Astrocyte (in vitro differentiated cells and primary cell): ENCODE data around the gene NLRP6. TPM values are rescaled to one million over a fixed set of nuclear protein-coding genes. Genes with fewer than 3 reads are reported as not detected.
A peak's percentile ranks its signal among the peaks of the same experiment; 100 is the strongest.

Experiments used
- DNase-seq: peaks from one replicate; pipeline ENCODE4 v3.0.0-alpha.2; 2010; ENCODE audit warnings: low read depth
- FAIRE-seq: peaks from 2 replicates; lab custom pipeline; 2011; peaks lifted over from hg19 to GRCh38; lab: Jason Lieb, UNC
- H2AFZ ChIP-seq: 2 replicates; pipeline ENCODE4 v1.6.0; 2012; ENCODE audit warnings: low read depth, low read length, inconsistent platforms
- H3K27ac ChIP-seq: 2 replicates; pipeline ENCODE4 v1.5.1; 2011; ENCODE audit warnings: low read depth, low read length, inconsistent platforms
- H3K27me3 ChIP-seq: 2 replicates; pipeline ENCODE4 v1.6.0; 2011; ENCODE audit warnings: low read length, inconsistent platforms; ENCODE audit not compliant: insufficient read depth
- H3K36me3 ChIP-seq: 2 replicates; pipeline ENCODE4 v1.5.1; 2011; ENCODE audit warnings: low read length, inconsistent platforms; ENCODE audit not compliant: insufficient read depth
- H3K4me1 ChIP-seq: 2 replicates; pipeline ENCODE4 v1.5.1; 2011; ENCODE audit warnings: low read length, inconsistent platforms; ENCODE audit not compliant: insufficient read depth
- H3K4me2 ChIP-seq: 2 replicates; pipeline ENCODE4 v1.6.0; 2012; ENCODE audit warnings: low read length, inconsistent platforms
- H3K4me3 ChIP-seq: 2 replicates; pipeline ENCODE4 v1.5.1; 2011; ENCODE audit warnings: low read depth, mild to moderate bottlenecking, low read length, inconsistent platforms; ENCODE audit not compliant: insufficient read depth
- H3K79me2 ChIP-seq: 2 replicates; pipeline ENCODE4 v1.6.0; 2012; ENCODE audit warnings: mild to moderate bottlenecking, low read length, inconsistent platforms; ENCODE audit not compliant: insufficient read depth
- H3K9ac ChIP-seq: 2 replicates; pipeline ENCODE4 v1.6.0; 2012; ENCODE audit warnings: mild to moderate bottlenecking, low read length, inconsistent platforms
- H3K9me3 ChIP-seq: 2 replicates; pipeline ENCODE4 v1.5.1; 2012; ENCODE audit warnings: low read depth, mild to moderate bottlenecking, low read length, inconsistent platforms; ENCODE audit not compliant: insufficient read depth
- H4K20me1 ChIP-seq: 2 replicates; pipeline ENCODE4 v1.6.0; 2012; ENCODE audit warnings: low read length, inconsistent platforms; ENCODE audit not compliant: insufficient read depth
- H3K27ac Mint-ChIP-seq: one replicate; pipeline ENCODE4 v1.8.0; 2021; ENCODE audit warnings: mild to moderate bottlenecking, mixed read lengths; ENCODE audit not compliant: unreplicated experiment
- H3K27me3 Mint-ChIP-seq: one replicate; pipeline ENCODE4 v1.8.0; 2021; ENCODE audit warnings: low read depth, mixed read lengths; ENCODE audit not compliant: unreplicated experiment
- H3K36me3 Mint-ChIP-seq: one replicate; pipeline ENCODE4 v1.8.0; 2021; ENCODE audit warnings: low read depth, mixed read lengths; ENCODE audit not compliant: unreplicated experiment
- H3K4me1 Mint-ChIP-seq: one replicate; pipeline ENCODE4 v1.8.0; 2021; ENCODE audit warnings: low read depth, mixed read lengths; ENCODE audit not compliant: unreplicated experiment
- H3K4me3 Mint-ChIP-seq: one replicate; pipeline ENCODE4 v1.8.0; 2021; ENCODE audit warnings: mild to moderate bottlenecking, moderate library complexity, mixed read lengths; ENCODE audit not compliant: unreplicated experiment
- H3K9me3 Mint-ChIP-seq: one replicate; pipeline ENCODE4 v1.8.0; 2021; ENCODE audit warnings: mild to moderate bottlenecking, mixed read lengths; ENCODE audit not compliant: unreplicated experiment
- EZH2 ChIP-seq: IDR thresholded peaks from 2 replicates; pipeline ENCODE4 v1.6.1; 2012; ENCODE audit warnings: mild to moderate bottlenecking, low read length, inconsistent platforms; ENCODE audit not compliant: insufficient read depth
- total RNA-seq: library from RNA; stranded (reverse); gene quantifications from 2 replicates; pipeline ENCODE4 v1.2.1, GENCODE V29; 2021
- TF ChIP-seq, protein P1 (sequence below): IDR thresholded peaks from 2 replicates; pipeline ENCODE4 v1.5.1; 2011; ENCODE audit warnings: low read depth, mild to moderate bottlenecking, inconsistent platforms, low read length, moderate library complexity; ENCODE audit not compliant: insufficient read depth

Gene NLRP6
- total RNA-seq, 1 donor from 2014 or later: not detected

DNA sequence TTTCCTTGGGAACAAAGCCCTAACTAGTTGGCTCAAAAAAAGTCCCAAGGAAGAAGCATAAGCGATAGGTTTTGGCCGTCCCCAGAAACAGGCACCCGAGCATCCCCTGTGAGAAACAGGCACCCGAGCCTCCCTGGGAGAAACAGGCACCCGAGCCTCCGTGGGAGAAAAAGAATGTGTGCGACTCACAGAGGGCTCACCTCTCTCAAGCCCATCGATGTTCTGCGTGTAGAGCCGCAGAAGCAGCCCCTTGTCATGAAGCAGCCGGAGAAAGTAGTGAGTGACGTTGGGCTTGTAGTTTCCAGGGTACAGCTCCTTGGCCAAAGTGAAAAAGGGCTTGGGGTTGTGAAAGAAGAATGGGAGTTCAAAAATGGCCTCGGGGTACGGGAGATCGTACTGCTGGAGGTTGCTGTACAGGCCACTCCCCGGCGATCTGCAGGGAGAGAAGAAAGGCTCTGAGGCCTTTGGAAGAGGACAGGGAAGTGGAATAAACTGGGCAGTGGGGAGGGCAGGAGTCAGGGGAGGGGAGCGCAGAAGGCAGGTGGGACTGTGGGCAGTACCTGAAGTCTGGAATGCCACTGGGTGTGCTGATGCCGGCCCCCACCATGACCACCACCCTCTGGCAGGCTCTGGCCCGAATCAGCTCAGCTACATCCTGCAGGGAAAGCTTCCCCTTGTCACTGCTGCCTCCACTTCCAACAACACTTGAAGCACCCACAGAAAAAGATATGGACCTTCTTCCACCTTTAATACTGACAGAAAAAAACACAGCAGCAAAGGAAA lies 45.2 kb upstream of the NLRP6 start:
- Mint-ChIP-seq H3K27ac (no peak overlapping the region), H3K4me3 (no peak overlapping the region), H3K9me3 (no peaks in the 10 kb centered on the region), H3K4me1 (peaks cover 2% of the 10 kb centered on the region), H3K36me3 (peaks cover 5% of the 10 kb centered on the region), H3K27me3 (no peaks in the 10 kb centered on the region)
- H3K27me3 ChIP-seq: no peaks in the 10 kb centered on the region
- H3K4me1 ChIP-seq: peaks cover 3% of the 10 kb centered on the region
- H3K9me3 ChIP-seq: no peaks in the 10 kb centered on the region
- no peak overlapping the region for H3K4me3 ChIP-seq
- H3K27ac ChIP-seq: no peak overlapping the region
- no peaks in the 10 kb centered on the region for H3K36me3 ChIP-seq
- no peak overlapping the region for H3K9ac ChIP-seq
- H3K79me2 ChIP-seq: peaks cover 20% of the 10 kb centered on the region
- no peak for DNase-seq
- H2AFZ ChIP-seq: no peak overlapping the region
- TF ChIP-seq, protein P1, sequence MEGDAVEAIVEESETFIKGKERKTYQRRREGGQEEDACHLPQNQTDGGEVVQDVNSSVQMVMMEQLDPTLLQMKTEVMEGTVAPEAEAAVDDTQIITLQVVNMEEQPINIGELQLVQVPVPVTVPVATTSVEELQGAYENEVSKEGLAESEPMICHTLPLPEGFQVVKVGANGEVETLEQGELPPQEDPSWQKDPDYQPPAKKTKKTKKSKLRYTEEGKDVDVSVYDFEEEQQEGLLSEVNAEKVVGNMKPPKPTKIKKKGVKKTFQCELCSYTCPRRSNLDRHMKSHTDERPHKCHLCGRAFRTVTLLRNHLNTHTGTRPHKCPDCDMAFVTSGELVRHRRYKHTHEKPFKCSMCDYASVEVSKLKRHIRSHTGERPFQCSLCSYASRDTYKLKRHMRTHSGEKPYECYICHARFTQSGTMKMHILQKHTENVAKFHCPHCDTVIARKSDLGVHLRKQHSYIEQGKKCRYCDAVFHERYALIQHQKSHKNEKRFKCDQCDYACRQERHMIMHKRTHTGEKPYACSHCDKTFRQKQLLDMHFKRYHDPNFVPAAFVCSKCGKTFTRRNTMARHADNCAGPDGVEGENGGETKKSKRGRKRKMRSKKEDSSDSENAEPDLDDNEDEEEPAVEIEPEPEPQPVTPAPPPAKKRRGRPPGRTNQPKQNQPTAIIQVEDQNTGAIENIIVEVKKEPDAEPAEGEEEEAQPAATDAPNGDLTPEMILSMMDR: no peak
- no peak for TF ChIP-seq EZH2
- H4K20me1 ChIP-seq: peaks cover 4% of the 10 kb centered on the region
- no peak for FAIRE-seq
- H3K4me2 ChIP-seq: no peak overlapping the region

DNA sequence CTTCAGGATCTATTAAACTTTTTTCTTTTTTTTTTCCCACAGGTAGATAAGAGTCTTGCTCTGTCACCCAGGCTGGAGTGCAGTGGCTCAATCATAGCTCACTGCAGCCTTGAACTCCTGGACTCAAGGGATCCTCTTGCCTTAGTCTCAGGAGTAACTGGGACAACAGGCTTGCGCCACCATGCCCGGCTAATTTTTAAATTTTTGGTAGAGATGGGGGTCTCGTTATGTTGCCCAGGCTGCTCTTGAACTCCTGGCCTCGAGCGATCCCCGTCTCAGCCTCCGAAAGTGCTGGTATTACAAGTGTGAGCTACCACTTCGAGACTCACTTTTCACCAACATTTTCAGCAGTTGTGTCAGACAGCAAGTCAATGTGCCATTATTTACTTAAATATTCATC lies 43.0 kb upstream of the NLRP6 start:
- Histone ChIP-seq H4K20me1 (peaks cover 26% of the 10 kb centered on the region), H3K4me1 (peaks cover 3% of the 10 kb centered on the region), H3K36me3 (no peaks in the 10 kb centered on the region), H3K4me3 (peak overlapping the region; percentile 81), H3K27ac (no peak overlapping the region), H3K9me3 (no peaks in the 10 kb centered on the region), H3K9ac (peak overlapping the region; percentile 80), H2AFZ (no peak overlapping the region), H3K79me2 (peaks cover 41% of the 10 kb centered on the region), H3K4me2 (peak overlapping the region; percentile 90), H3K27me3 (no peaks in the 10 kb centered on the region)
- H3K36me3 Mint-ChIP-seq: peaks cover 7% of the 10 kb centered on the region
- peak overlapping the region; percentile 38 for H3K27ac Mint-ChIP-seq
- no peak for DNase-seq
- FAIRE-seq: no peak
- peaks cover 11% of the 10 kb centered on the region for H3K4me1 Mint-ChIP-seq
- peak overlapping the region; percentile 91 for H3K4me3 Mint-ChIP-seq
- H3K27me3 Mint-ChIP-seq: no peaks in the 10 kb centered on the region
- no peaks in the 10 kb centered on the region for H3K9me3 Mint-ChIP-seq
- no peak for TF ChIP-seq EZH2
- TF ChIP-seq, protein P1: no peak

DNA sequence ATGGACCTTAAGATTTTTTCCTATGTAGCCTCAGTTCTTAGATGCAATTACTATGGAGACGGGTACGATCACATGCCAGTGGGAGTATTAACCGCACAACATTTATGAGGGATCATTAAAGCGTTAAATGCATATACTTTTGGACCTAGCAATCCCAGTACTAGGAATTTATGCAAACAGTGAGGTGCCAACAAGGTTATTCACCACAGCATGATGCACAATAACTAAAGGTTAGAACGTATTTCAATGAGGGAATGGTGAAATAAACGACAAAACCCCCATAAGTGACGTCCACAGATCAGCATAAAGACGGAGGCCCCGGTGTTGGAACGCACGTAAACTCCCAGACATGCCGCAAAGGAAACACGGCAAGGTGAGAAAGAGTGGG lies 42.6 kb upstream of the NLRP6 start:
- peaks cover 11% of the 10 kb centered on the region for H3K4me1 Mint-ChIP-seq
- FAIRE-seq (no peak), DNase-seq (no peak)
- no peaks in the 10 kb centered on the region for H3K9me3 ChIP-seq
- H3K9ac ChIP-seq: peak overlapping the region; percentile 80
- H3K4me2 ChIP-seq: peak overlapping the region; percentile 90
- no peaks in the 10 kb centered on the region for H3K27me3 Mint-ChIP-seq
- peaks cover 3% of the 10 kb centered on the region for H3K4me1 ChIP-seq
- peaks cover 46% of the 10 kb centered on the region for H3K79me2 ChIP-seq
- peak overlapping the region; percentile 81 for H3K4me3 ChIP-seq
- peak overlapping the region; percentile 91 for H3K4me3 Mint-ChIP-seq
- H3K9me3 Mint-ChIP-seq: no peaks in the 10 kb centered on the region
- TF ChIP-seq, protein P1: no peak
- no peak for TF ChIP-seq EZH2
- H3K27ac Mint-ChIP-seq: peak overlapping the region; percentile 38
- H3K27me3 ChIP-seq: no peaks in the 10 kb centered on the region
- H2AFZ ChIP-seq: peak overlapping the region; percentile 86
- peak overlapping the region; percentile 57 for H3K27ac ChIP-seq
- peaks cover 7% of the 10 kb centered on the region for H3K36me3 Mint-ChIP-seq
- no peaks in the 10 kb centered on the region for H3K36me3 ChIP-seq
- peaks cover 28% of the 10 kb centered on the region for H4K20me1 ChIP-seq
